HepG2 (cell line): Measurements from ENCODE around the gene TBXA2R. TPM values are rescaled to one million over a fixed set of nuclear protein-coding genes. Genes with fewer than 3 reads are reported as not detected.
A peak's percentile ranks its signal among the peaks of the same experiment; 100 is the strongest.

Source experiments
- ATAC-seq: fragments of 200-7000 bp; cut with Tn5 transposase; 3 replicates; pipeline ENCODE4 v1.9.1; 2020; ENCODE audit warnings: mild to moderate bottlenecking, moderate library complexity
- BruUV-seq: library from RNA; stranded (reverse); fragments of 400-500 nt; replicated peaks from 2 replicates; lab custom pipeline; 2021; lab: Mats Ljungman, UMichigan
- CTCF ChIA-PET: fragments of 300-600 bp; formaldehyde crosslinking; extraction: SDS; loops from one replicate; lab custom pipeline; 2021; ENCODE audit warnings: low total read pairs, inconsistent platforms, low intra/inter-chr PET ratio; lab: Yijun Ruan, JAX
- POLR2A ChIA-PET: fragments of 350-600 bp; sonication (Branson Sonifier 250); formaldehyde crosslinking; loops from one replicate; lab custom pipeline; 2020; ENCODE audit warnings: antibody characterized with exemption, inconsistent platforms; lab: Yijun Ruan, JAX
- DNase-seq: peaks from one replicate; pipeline ENCODE4 v3.0.0-alpha.2; 2015; ENCODE audit warnings: low spot score
- FAIRE-seq: peaks from 3 replicates; lab custom pipeline; 2011; peaks lifted over from hg19 to GRCh38; lab: Jason Lieb, UNC
- H2AFZ ChIP-seq: one replicate; pipeline ENCODE4 v1.6.1; 2011; ENCODE audit warnings: low read length, inconsistent platforms
- H3K27ac ChIP-seq: fragments of 300-600 bp; 3 replicates; pipeline ENCODE4 v1.8.0; 2011; ENCODE audit warnings: mixed run types, mild to moderate bottlenecking, mixed read lengths, low read length, inconsistent platforms; ENCODE audit not compliant: insufficient read depth; ENCODE audit errors: extremely low read length
- H3K27me3 ChIP-seq, 2 experiments: fragments of 200-600 bp in 1 of 2; 2 replicates in 1 of 2; 3 replicates in 1 of 2; pipeline versions ENCODE4 v1.6.0 to v1.8.0; 2011; ENCODE audit warnings: low read length in 2 of 2, mild to moderate bottlenecking in 2 of 2, moderate library complexity in 2 of 2, inconsistent platforms in 1 of 2; ENCODE audit not compliant: insufficient read depth in 2 of 2, control insufficient read depth in 1 of 2
- H3K36me3 ChIP-seq, 2 experiments: fragments of 200-600 bp in 1 of 2; replicated peaks in 1 of 2; 2 replicates in 1 of 2; 3 replicates in 1 of 2; pipeline versions ENCODE4 v1.5.1 to v1.8.0; 2011; ENCODE audit warnings: low read length in 2 of 2, inconsistent platforms in 1 of 2; ENCODE audit not compliant: insufficient read depth in 2 of 2, control insufficient read depth in 1 of 2
- H3K4me1 ChIP-seq: 2 replicates; pipeline ENCODE4 v1.5.1; 2012; ENCODE audit warnings: low read length, inconsistent platforms; ENCODE audit not compliant: insufficient read depth
- H3K4me2 ChIP-seq: 2 replicates; pipeline ENCODE4 v1.6.0; 2011; ENCODE audit warnings: low read depth, low read length, inconsistent platforms
- H3K4me3 ChIP-seq, 3 experiments: fragments of 200-600 bp in 1 of 3; sonication (generic), shearing (Covaris generic) in 1 of 3; replicated peaks in 1 of 3; 2 replicates each; pipeline ENCODE4 v1.5.1; 2011 to 2016; ENCODE audit warnings: low read length in 3 of 3, inconsistent platforms in 2 of 3, low read depth in 2 of 3, mild to moderate bottlenecking in 2 of 3, control low read depth in 1 of 3, mixed read lengths in 1 of 3; ENCODE audit not compliant: insufficient read depth in 1 of 3
- H3K79me2 ChIP-seq: one replicate; pipeline ENCODE4 v1.6.1; 2011; ENCODE audit warnings: low read length, inconsistent platforms; ENCODE audit not compliant: insufficient read depth
- H3K9ac ChIP-seq: 2 replicates; pipeline ENCODE4 v1.6.0; 2011; ENCODE audit warnings: mild to moderate bottlenecking, low read depth, low read length, inconsistent platforms; ENCODE audit not compliant: insufficient read depth
- H3K9me3 ChIP-seq: 2 replicates; pipeline ENCODE4 v1.5.1; 2012; ENCODE audit warnings: mild to moderate bottlenecking, low read length
- H4K20me1 ChIP-seq: 2 replicates; pipeline ENCODE4 v1.6.0; 2011; ENCODE audit warnings: inconsistent platforms, mild to moderate bottlenecking, low read length, moderate library complexity; ENCODE audit not compliant: insufficient read depth
- RAD21 ChIP-seq: fragments of 450-650 bp; formaldehyde crosslinking; IDR thresholded peaks from 2 replicates; pipeline ENCODE4 v1.5.0; 2020; ENCODE audit warnings: mild to moderate bottlenecking
- ZBTB8A ChIP-seq: sonication (generic); formaldehyde crosslinking; IDR thresholded peaks from 2 replicates; pipeline ENCODE4 v1.4.0; 2020; ENCODE audit warnings: mild to moderate bottlenecking, low read depth, missing genetic modification reagents, borderline replicate concordance
- ZKSCAN8 ChIP-seq: IDR thresholded peaks from 2 replicates; pipeline ENCODE4 v1.6.1; 2016; ENCODE audit warnings: borderline replicate concordance, missing genetic modification reagents, missing compliant biosample characterization
- WGBS: methylation state at CpG from one replicate; pipeline ENCODE4 v1.1.6; 2017; ENCODE audit warnings: low lambda C conversion rate; 5-methylcytosine and 5-hydroxymethylcytosine counted together
- in situ Hi-C: cut with HindIII; loops from 2 replicates; pipeline ENCODE4 v1.10.0; 2017; ENCODE audit warnings: low pct_unique_long_range_greater_than_20kb; ENCODE audit not compliant: extremely low pct_ligation_motif_present
- intact Hi-C: fragments of 100-400 bp; cut with micrococcal nuclease; formaldehyde crosslinking; loops from one replicate; pipeline ENCODE4 v1.10.0; 2022; ENCODE audit not compliant: unreplicated experiment
- polyA plus RNA-seq, 8 experiments: library from polyadenylated mRNA; depleted of rRNA in 3 of 8; stranded (reverse) in 7 of 8; unstranded in 1 of 8; fragments of >200 nt; fragmentation: Illumina TruSeq in 4 of 8; extraction: Trizol in 4 of 8; gene quantifications; 2 replicates each; pipeline versions ENCODE4 v1.2.1 to v1.2.3, GENCODE V29; 2011 to 2016; ENCODE audit warnings: low read depth in 4 of 8, missing spikeins in 1 of 8, mixed read lengths in 1 of 8; ENCODE audit not compliant: insufficient read depth in 1 of 8
- total RNA-seq, 5 experiments: library from RNA; depleted of rRNA; stranded (reverse); fragments of >200 nt; fragmentation: Illumina TruSeq; extraction: Trizol; gene quantifications; 2 replicates each; pipeline ENCODE4 v1.2.3, GENCODE V29; 2016; ENCODE audit warnings: low read depth in 1 of 5
- TF ChIP-seq, protein P1 (sequence below): fragments of 450-650 bp; IDR thresholded peaks from 2 replicates; pipeline ENCODE4 v1.6.1; 2017
- TF ChIP-seq, protein P2 (sequence below): sonication (generic); formaldehyde crosslinking; IDR thresholded peaks from 2 replicates; pipeline ENCODE4 v1.4.0; 2020; ENCODE audit warnings: missing genetic modification reagents
- TF ChIP-seq, protein P3 (sequence below): conservative IDR thresholded peaks from 2 replicates; pipeline ENCODE4 v1.6.1; 2018; ENCODE audit warnings: missing genetic modification reagents

TBXA2R gene
- total and polyA plus RNA-seq, 2 of the 13 experiments (the other 11 are each of a cell fraction or from before 2014, with no cell fraction given), result 0.09 TPM; not detected in 1

DNA sequence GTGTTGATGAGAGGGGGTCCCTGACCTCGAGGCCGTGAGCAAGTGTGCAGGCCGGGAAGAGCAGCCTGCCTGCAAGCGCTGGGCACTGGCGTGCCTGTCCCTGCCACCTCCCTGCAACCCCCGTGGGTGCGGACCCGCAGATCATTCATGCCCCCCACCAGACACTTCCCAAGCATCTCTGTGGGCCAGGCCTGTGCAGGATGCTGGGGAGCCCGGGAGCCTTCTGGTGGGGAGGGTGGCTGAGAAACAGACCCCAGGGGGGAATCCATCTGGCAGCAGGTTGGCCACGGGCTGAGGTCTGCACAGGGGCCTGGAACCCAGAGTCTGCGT, 38.4 kb upstream of the TBXA2R start:
- no peak for TF ChIP-seq RAD21 (CRISPR knock-in tag)
- TF ChIP-seq ZBTB8A (CRISPR knock-in tag), result no peak
- TF ChIP-seq, protein P1, sequence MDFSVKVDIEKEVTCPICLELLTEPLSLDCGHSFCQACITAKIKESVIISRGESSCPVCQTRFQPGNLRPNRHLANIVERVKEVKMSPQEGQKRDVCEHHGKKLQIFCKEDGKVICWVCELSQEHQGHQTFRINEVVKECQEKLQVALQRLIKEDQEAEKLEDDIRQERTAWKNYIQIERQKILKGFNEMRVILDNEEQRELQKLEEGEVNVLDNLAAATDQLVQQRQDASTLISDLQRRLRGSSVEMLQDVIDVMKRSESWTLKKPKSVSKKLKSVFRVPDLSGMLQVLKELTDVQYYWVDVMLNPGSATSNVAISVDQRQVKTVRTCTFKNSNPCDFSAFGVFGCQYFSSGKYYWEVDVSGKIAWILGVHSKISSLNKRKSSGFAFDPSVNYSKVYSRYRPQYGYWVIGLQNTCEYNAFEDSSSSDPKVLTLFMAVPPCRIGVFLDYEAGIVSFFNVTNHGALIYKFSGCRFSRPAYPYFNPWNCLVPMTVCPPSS, result no peak
- FAIRE-seq, result no peak
- H3K27ac ChIP-seq, result no peak overlapping the region
- peak; percentile 11; the same call in 2 of the 3 replicates for ATAC-seq
- CTCF ChIA-PET, result no interaction called here
- no peaks in the 10 kb centered on the region for H3K79me2 ChIP-seq
- no peaks in the 10 kb centered on the region for H3K4me1 ChIP-seq
- intact Hi-C loops (no loop called here), in situ Hi-C loops (no loop called here)
- BruUV-seq, result no TSS peak
- no peak overlapping the region for H3K4me2 ChIP-seq
- H2AFZ ChIP-seq, result no peak overlapping the region
- H3K4me3 ChIP-seq, result no peak overlapping the region
- POLR2A ChIA-PET, result no interaction called here
- no peak for DNase-seq
- no peaks in the 10 kb centered on the region for H3K9me3 ChIP-seq
- H3K9ac ChIP-seq, result no peak overlapping the region
- H3K36me3 ChIP-seq, result peaks cover 3% of the 10 kb centered on the region in 2 experiments; a peak in 2 of 5 replicates
- H3K27me3 ChIP-seq, result no peaks in the 10 kb centered on the region
- no peaks in the 10 kb centered on the region for H4K20me1 ChIP-seq
- 83% methylated on average over 6 of the region's 11 CpGs for WGBS

DNA sequence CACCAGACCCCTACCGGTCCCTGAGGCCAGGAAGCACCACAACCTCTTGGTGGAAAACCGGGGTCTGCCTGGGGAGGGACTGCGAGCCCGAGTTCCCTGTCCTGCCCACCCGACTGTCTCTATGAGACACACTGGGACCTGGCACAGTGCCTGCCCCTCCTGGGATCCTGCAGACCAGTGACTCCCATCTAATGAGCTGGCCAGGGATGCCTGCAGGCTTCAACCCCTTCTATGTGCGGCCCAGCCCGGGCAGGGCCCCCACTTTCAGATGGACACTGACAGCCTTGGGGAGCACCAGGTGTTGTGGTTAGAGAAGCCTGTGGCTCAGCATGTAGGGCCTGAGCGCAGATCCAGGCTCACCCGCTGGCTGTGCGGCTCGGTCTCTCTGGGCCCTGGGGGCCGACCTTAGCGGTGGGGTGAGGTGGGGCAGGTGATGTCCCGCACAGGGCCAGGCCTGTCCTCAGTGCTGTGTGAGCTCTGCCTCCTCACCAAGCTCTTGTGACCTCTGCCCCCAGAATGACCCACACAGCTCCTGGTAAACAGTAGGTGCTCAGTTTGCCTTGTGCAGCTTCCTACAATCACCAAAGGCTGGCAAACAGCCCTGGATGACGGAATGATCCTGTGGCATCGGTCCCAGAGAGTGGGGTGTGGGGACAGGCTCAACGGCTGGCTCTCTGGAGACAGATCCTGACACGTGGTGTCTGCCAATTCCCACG, 37.8 kb upstream of the TBXA2R start:
- DNase-seq (no peak), ATAC-seq (peak; percentile 26)
- POLR2A ChIA-PET, result no interaction called here
- H3K4me1 ChIP-seq, result no peaks in the 10 kb centered on the region
- no TSS peak for BruUV-seq
- intact Hi-C loops, result no loop called here
- no peak overlapping the region for H3K4me2 ChIP-seq
- CTCF ChIA-PET, result no interaction called here
- H2AFZ ChIP-seq, result no peak overlapping the region
- WGBS, result 66% methylated on average over 11 of the region's 19 CpGs
- peaks cover 3% of the 10 kb centered on the region in 2 experiments; a peak in 2 of 5 replicates for H3K36me3 ChIP-seq
- H3K9ac ChIP-seq, result no peak overlapping the region
- H3K4me3 ChIP-seq, result no peak overlapping the region
- no peaks in the 10 kb centered on the region for H3K27me3 ChIP-seq
- H3K9me3 ChIP-seq, result no peaks in the 10 kb centered on the region
- H4K20me1 ChIP-seq, result no peaks in the 10 kb centered on the region
- H3K79me2 ChIP-seq, result no peaks in the 10 kb centered on the region
- no peak overlapping the region for H3K27ac ChIP-seq
- TF ChIP-seq, protein P2, sequence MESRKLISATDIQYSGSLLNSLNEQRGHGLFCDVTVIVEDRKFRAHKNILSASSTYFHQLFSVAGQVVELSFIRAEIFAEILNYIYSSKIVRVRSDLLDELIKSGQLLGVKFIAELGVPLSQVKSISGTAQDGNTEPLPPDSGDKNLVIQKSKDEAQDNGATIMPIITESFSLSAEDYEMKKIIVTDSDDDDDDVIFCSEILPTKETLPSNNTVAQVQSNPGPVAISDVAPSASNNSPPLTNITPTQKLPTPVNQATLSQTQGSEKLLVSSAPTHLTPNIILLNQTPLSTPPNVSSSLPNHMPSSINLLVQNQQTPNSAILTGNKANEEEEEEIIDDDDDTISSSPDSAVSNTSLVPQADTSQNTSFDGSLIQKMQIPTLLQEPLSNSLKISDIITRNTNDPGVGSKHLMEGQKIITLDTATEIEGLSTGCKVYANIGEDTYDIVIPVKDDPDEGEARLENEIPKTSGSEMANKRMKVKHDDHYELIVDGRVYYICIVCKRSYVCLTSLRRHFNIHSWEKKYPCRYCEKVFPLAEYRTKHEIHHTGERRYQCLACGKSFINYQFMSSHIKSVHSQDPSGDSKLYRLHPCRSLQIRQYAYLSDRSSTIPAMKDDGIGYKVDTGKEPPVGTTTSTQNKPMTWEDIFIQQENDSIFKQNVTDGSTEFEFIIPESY (CRISPR knock-in tag), result 0 out of 2 replicates have a peak, but pooled peaks have one; percentile 15
- TF ChIP-seq, protein P3, sequence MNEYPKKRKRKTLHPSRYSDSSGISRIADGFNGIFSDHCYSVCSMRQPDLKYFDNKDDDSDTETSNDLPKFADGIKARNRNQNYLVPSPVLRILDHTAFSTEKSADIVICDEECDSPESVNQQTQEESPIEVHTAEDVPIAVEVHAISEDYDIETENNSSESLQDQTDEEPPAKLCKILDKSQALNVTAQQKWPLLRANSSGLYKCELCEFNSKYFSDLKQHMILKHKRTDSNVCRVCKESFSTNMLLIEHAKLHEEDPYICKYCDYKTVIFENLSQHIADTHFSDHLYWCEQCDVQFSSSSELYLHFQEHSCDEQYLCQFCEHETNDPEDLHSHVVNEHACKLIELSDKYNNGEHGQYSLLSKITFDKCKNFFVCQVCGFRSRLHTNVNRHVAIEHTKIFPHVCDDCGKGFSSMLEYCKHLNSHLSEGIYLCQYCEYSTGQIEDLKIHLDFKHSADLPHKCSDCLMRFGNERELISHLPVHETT (CRISPR knock-in tag), result no peak
- peak; percentile 70 for TF ChIP-seq ZKSCAN8 (CRISPR knock-in tag)
- TF ChIP-seq, all 625 proteins: peak for 2
- FAIRE-seq, result no peak
- in situ Hi-C loops, result no loop called here
